Measurements from ENCODE around the gene USP34.

GRCh38 chr2:61144697-61145268 lies 326.1 kb downstream of the USP34 start:
- TF ChIP-seq CTCF (IDR thresholded peaks at IDR 0.05) (no peak), TCF7L2 (IDR thresholded peaks at IDR 0.05; ENCODE audit: low read depth, low read length) (no peak)
